Astrocyte (in vitro differentiated cells and primary cell): ENCODE data around the gene CCDC81. TPM values are rescaled to one million over a fixed set of nuclear protein-coding genes. Genes with fewer than 3 reads are reported as not detected.

ENCODE experiments used
- DNase-seq: peaks from one replicate; pipeline ENCODE4 v3.0.0-alpha.2; 2010; ENCODE audit warnings: low read depth
- FAIRE-seq: peaks from 2 replicates; lab custom pipeline; 2011; peaks lifted over from hg19 to GRCh38; lab: Jason Lieb, UNC
- H2AFZ ChIP-seq: 2 replicates; pipeline ENCODE4 v1.6.0; 2012; ENCODE audit warnings: low read depth, low read length, inconsistent platforms
- H3K27ac ChIP-seq: 2 replicates; pipeline ENCODE4 v1.5.1; 2011; ENCODE audit warnings: low read depth, low read length, inconsistent platforms
- H3K27me3 ChIP-seq: 2 replicates; pipeline ENCODE4 v1.6.0; 2011; ENCODE audit warnings: low read length, inconsistent platforms; ENCODE audit not compliant: insufficient read depth
- H3K36me3 ChIP-seq: 2 replicates; pipeline ENCODE4 v1.5.1; 2011; ENCODE audit warnings: low read length, inconsistent platforms; ENCODE audit not compliant: insufficient read depth
- H3K4me1 ChIP-seq: 2 replicates; pipeline ENCODE4 v1.5.1; 2011; ENCODE audit warnings: low read length, inconsistent platforms; ENCODE audit not compliant: insufficient read depth
- H3K4me2 ChIP-seq: 2 replicates; pipeline ENCODE4 v1.6.0; 2012; ENCODE audit warnings: low read length, inconsistent platforms
- H3K4me3 ChIP-seq: 2 replicates; pipeline ENCODE4 v1.5.1; 2011; ENCODE audit warnings: low read depth, mild to moderate bottlenecking, low read length, inconsistent platforms; ENCODE audit not compliant: insufficient read depth
- H3K79me2 ChIP-seq: 2 replicates; pipeline ENCODE4 v1.6.0; 2012; ENCODE audit warnings: mild to moderate bottlenecking, low read length, inconsistent platforms; ENCODE audit not compliant: insufficient read depth
- H3K9ac ChIP-seq: 2 replicates; pipeline ENCODE4 v1.6.0; 2012; ENCODE audit warnings: mild to moderate bottlenecking, low read length, inconsistent platforms
- H3K9me3 ChIP-seq: 2 replicates; pipeline ENCODE4 v1.5.1; 2012; ENCODE audit warnings: low read depth, mild to moderate bottlenecking, low read length, inconsistent platforms; ENCODE audit not compliant: insufficient read depth
- H4K20me1 ChIP-seq: 2 replicates; pipeline ENCODE4 v1.6.0; 2012; ENCODE audit warnings: low read length, inconsistent platforms; ENCODE audit not compliant: insufficient read depth
- H3K27ac Mint-ChIP-seq: one replicate; pipeline ENCODE4 v1.8.0; 2021; ENCODE audit warnings: mild to moderate bottlenecking, mixed read lengths; ENCODE audit not compliant: unreplicated experiment
- H3K27me3 Mint-ChIP-seq: one replicate; pipeline ENCODE4 v1.8.0; 2021; ENCODE audit warnings: low read depth, mixed read lengths; ENCODE audit not compliant: unreplicated experiment
- H3K36me3 Mint-ChIP-seq: one replicate; pipeline ENCODE4 v1.8.0; 2021; ENCODE audit warnings: low read depth, mixed read lengths; ENCODE audit not compliant: unreplicated experiment
- H3K4me1 Mint-ChIP-seq: one replicate; pipeline ENCODE4 v1.8.0; 2021; ENCODE audit warnings: low read depth, mixed read lengths; ENCODE audit not compliant: unreplicated experiment
- H3K4me3 Mint-ChIP-seq: one replicate; pipeline ENCODE4 v1.8.0; 2021; ENCODE audit warnings: mild to moderate bottlenecking, moderate library complexity, mixed read lengths; ENCODE audit not compliant: unreplicated experiment
- H3K9me3 Mint-ChIP-seq: one replicate; pipeline ENCODE4 v1.8.0; 2021; ENCODE audit warnings: mild to moderate bottlenecking, mixed read lengths; ENCODE audit not compliant: unreplicated experiment
- CTCF ChIP-seq: IDR thresholded peaks from 2 replicates; pipeline ENCODE4 v1.5.1; 2011; ENCODE audit warnings: low read depth, mild to moderate bottlenecking, inconsistent platforms, low read length, moderate library complexity; ENCODE audit not compliant: insufficient read depth
- EZH2 ChIP-seq: IDR thresholded peaks from 2 replicates; pipeline ENCODE4 v1.6.1; 2012; ENCODE audit warnings: mild to moderate bottlenecking, low read length, inconsistent platforms; ENCODE audit not compliant: insufficient read depth
- total RNA-seq: library from RNA; stranded (reverse); gene quantifications from 2 replicates; pipeline ENCODE4 v1.2.1, GENCODE V29; 2021

CCDC81 gene
- total RNA-seq, 1 donor from 2014 or later = 4.3 TPM

DNA sequence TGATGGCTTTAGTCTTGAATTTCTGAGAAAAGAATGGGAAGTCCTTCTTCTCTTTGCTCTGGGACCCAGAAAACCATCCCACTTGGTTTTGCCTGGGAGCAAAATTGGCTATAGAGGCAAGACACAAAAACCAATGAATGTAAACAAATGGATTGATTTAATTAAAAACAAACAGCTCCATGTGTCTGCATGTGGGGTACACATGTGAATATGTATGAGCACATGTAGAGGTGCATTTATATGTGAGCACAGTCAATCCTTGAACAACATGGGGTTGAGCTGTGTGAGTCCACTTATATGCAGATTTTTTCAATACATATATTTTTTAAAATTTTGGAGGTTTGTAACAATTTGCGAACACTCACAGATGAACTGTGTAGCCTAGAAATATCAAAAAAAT is 87.2 kb downstream of the CCDC81 start:
- Mint-ChIP-seq H3K27me3 (no peaks in the 10 kb centered on the region), H3K4me3 (no peak overlapping the region), H3K4me1 (peaks cover 40% of the 10 kb centered on the region), H3K9me3 (no peaks in the 10 kb centered on the region), H3K27ac (no peak overlapping the region), H3K36me3 (peaks cover 18% of the 10 kb centered on the region)
- FAIRE-seq (no peak), DNase-seq (no peak)
- H3K4me3 ChIP-seq = no peak overlapping the region
- no peak overlapping the region for H3K27ac ChIP-seq
- no peak overlapping the region for H3K4me2 ChIP-seq
- no peak overlapping the region for H2AFZ ChIP-seq
- no peaks in the 10 kb centered on the region for H4K20me1 ChIP-seq
- peaks cover 24% of the 10 kb centered on the region for H3K4me1 ChIP-seq
- H3K79me2 ChIP-seq = no peaks in the 10 kb centered on the region
- no peaks in the 10 kb centered on the region for H3K27me3 ChIP-seq
- H3K36me3 ChIP-seq = no peaks in the 10 kb centered on the region
- H3K9me3 ChIP-seq = no peaks in the 10 kb centered on the region
- H3K9ac ChIP-seq = no peak overlapping the region
- no peak for TF ChIP-seq CTCF
- TF ChIP-seq EZH2 = no peak

DNA sequence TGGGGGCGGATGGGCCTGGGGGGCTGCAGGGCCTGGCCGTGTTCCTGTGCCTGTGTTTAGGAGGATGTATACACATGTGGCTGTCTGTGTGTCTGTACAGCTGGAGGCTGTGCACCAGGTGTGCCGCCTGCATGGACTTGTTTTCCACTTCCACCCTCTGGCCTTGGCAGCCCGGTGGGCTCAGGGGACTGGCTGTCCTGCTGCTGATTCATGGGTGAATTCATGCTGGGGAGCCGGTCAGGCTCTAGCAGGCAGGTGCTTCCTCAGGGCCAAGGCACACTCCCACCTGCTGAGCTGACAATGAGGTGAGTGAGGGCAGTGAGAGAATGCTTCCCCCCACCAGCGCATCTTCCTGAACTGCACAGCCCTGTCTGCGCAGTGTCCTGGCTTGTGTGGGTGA is 88.4 kb downstream of the CCDC81 start:
- H3K27me3 Mint-ChIP-seq = no peaks in the 10 kb centered on the region
- Histone ChIP-seq H3K4me2 (no peak overlapping the region), H3K27ac (no peak overlapping the region), H4K20me1 (no peaks in the 10 kb centered on the region), H3K36me3 (no peaks in the 10 kb centered on the region), H3K27me3 (no peaks in the 10 kb centered on the region), H3K9ac (no peak overlapping the region), H3K4me3 (no peak overlapping the region), H2AFZ (no peak overlapping the region), H3K79me2 (no peaks in the 10 kb centered on the region), H3K4me1 (peaks cover 24% of the 10 kb centered on the region), H3K9me3 (no peaks in the 10 kb centered on the region)
- peaks cover 21% of the 10 kb centered on the region for H3K36me3 Mint-ChIP-seq
- no peak overlapping the region for H3K4me3 Mint-ChIP-seq
- TF ChIP-seq CTCF = no peak
- no peak for TF ChIP-seq EZH2
- FAIRE-seq = no peak
- H3K4me1 Mint-ChIP-seq = peaks cover 35% of the 10 kb centered on the region
- no peaks in the 10 kb centered on the region for H3K9me3 Mint-ChIP-seq
- H3K27ac Mint-ChIP-seq = no peak overlapping the region
- no peak for DNase-seq

GRCh38 chr11:86463955-86464354 is 89.3 kb downstream of the CCDC81 start:
- TF ChIP-seq CTCF (no peak), EZH2 (no peak)
- H2AFZ ChIP-seq = no peak overlapping the region
- H3K36me3 ChIP-seq = no peaks in the 10 kb centered on the region
- FAIRE-seq (no peak), DNase-seq (no peak)
- Mint-ChIP-seq H3K4me3 (no peak overlapping the region), H3K4me1 (peaks cover 28% of the 10 kb centered on the region), H3K36me3 (peaks cover 22% of the 10 kb centered on the region), H3K27me3 (no peaks in the 10 kb centered on the region), H3K9me3 (no peaks in the 10 kb centered on the region), H3K27ac (no peak overlapping the region)
- H4K20me1 ChIP-seq = no peaks in the 10 kb centered on the region
- no peak overlapping the region for H3K4me3 ChIP-seq
- H3K9me3 ChIP-seq = no peaks in the 10 kb centered on the region
- H3K79me2 ChIP-seq = no peaks in the 10 kb centered on the region
- no peak overlapping the region for H3K4me2 ChIP-seq
- no peak overlapping the region for H3K27ac ChIP-seq
- peaks cover 20% of the 10 kb centered on the region for H3K4me1 ChIP-seq
- no peaks in the 10 kb centered on the region for H3K27me3 ChIP-seq
- no peak overlapping the region for H3K9ac ChIP-seq
